HG02852 (cell line): ENCODE results near the gene SLC25A28.

Source experiments
- ATAC-seq: cut with Tn5 transposase; IDR thresholded peaks from one replicate; pipeline ENCODE4 v1.9.1; 2021; ENCODE audit warnings: mild to moderate bottlenecking, moderate library complexity; ENCODE audit not compliant: unreplicated experiment

SLC25A28 gene

GRCh38 chr10:99593312-99593711 is 26.9 kb downstream of the SLC25A28 start:
- ATAC-seq = no peak

GRCh38 chr10:99590799-99591198 is 29.4 kb downstream of the SLC25A28 start:
- no peak for ATAC-seq

GRCh38 chr10:99583687-99584086 is 36.6 kb downstream of the SLC25A28 start:
- no peak for ATAC-seq

- no peak for ATAC-seq
Observed at GRCh38 chr10:99582255-99582770, 37.9 kb downstream of the SLC25A28 start.

- ATAC-seq = no peak
Observed at GRCh38 chr10:99579971-99580370, 40.3 kb downstream of the SLC25A28 start.

- no peak for ATAC-seq
Observed at GRCh38 chr10:99573790-99574189, 46.4 kb downstream of the SLC25A28 start.

GRCh38 chr10:99571816-99572215 is 48.4 kb downstream of the SLC25A28 start:
- ATAC-seq = no peak

GRCh38 chr10:99569961-99570360 is 50.3 kb downstream of the SLC25A28 start:
- ATAC-seq = no peak

GRCh38 chr10:99569253-99569939 is 50.8 kb downstream of the SLC25A28 start:
- ATAC-seq = no peak

GRCh38 chr10:99565166-99565565 is 55.1 kb downstream of the SLC25A28 start:
- no peak for ATAC-seq

GRCh38 chr10:99564361-99564760 is 55.9 kb downstream of the SLC25A28 start:
- no peak for ATAC-seq

GRCh38 chr10:99562631-99563030 is 57.6 kb downstream of the SLC25A28 start:
- no peak for ATAC-seq
